ACHN (cell line): ENCODE data around the gene NOP16.

Experiments used
- DNase-seq: peaks from one replicate; pipeline ENCODE4 v3.0.0-alpha.2; 2015
- in situ Hi-C: cut with HindIII; loops from 2 replicates; pipeline ENCODE4 v1.10.0; 2017; ENCODE audit warnings: low sequenced_read_pairs, low pct_ligation_motif_present, low pct_unique_long_range_greater_than_20kb

NOP16 gene

GRCh38 chr5:176388444-176389134, at the start of gene NOP16, which contains the start of gene HIGD2A:
Gene NOP16 (minus strand): TSS chr5:176388598. CDS start chr5:176388539, 59 bp downstream.
Gene HIGD2A (plus strand): TSS chr5:176388751. CDS start chr5:176388820, 69 bp downstream.
- DNase-seq, result peak; percentile 98
- in situ Hi-C loops, result no loop called here

- no peak for DNase-seq
- in situ Hi-C loops, result no loop called here
Observed at GRCh38 chr5:176436656-176437055, 48.3 kb upstream of the NOP16 start.

- in situ Hi-C loops, result no loop called here
- DNase-seq, result no peak
Observed at GRCh38 chr5:176432707-176433106, 44.3 kb upstream of the NOP16 start.

- in situ Hi-C loops, result no loop called here
- DNase-seq, result no peak
Observed at GRCh38 chr5:176429972-176430371, 41.6 kb upstream of the NOP16 start.

- in situ Hi-C loops, result no loop called here
- DNase-seq, result no peak
Observed at GRCh38 chr5:176427971-176428370, 39.6 kb upstream of the NOP16 start.

GRCh38 chr5:176426876-176427275, 38.5 kb upstream of the NOP16 start:
- DNase-seq, result no peak
- in situ Hi-C loops, result no loop called here

- in situ Hi-C loops, result no loop called here
- no peak for DNase-seq
Observed at GRCh38 chr5:176425791-176426190, 37.4 kb upstream of the NOP16 start.

- in situ Hi-C loops, result no loop called here
- no peak for DNase-seq
Observed at GRCh38 chr5:176425138-176425537, 36.7 kb upstream of the NOP16 start.

- in situ Hi-C loops, result no loop called here
Observed at GRCh38 chr5:176424181-176424580, 35.8 kb upstream of the NOP16 start.

GRCh38 chr5:176420972-176421544, 32.7 kb upstream of the NOP16 start:
- DNase-seq, result no peak
- in situ Hi-C loops, result no loop called here

More at GRCh38 chr5:176424181-176424580, 35.8 kb upstream of the NOP16 start:
- no peak for DNase-seq

GRCh38 chr5:176420086-176420485, 31.7 kb upstream of the NOP16 start:
- in situ Hi-C loops, result no loop called here
- DNase-seq, result no peak

GRCh38 chr5:176418251-176418650, 29.9 kb upstream of the NOP16 start:
- in situ Hi-C loops, result no loop called here
- no peak for DNase-seq

GRCh38 chr5:176416965-176417364, 28.6 kb upstream of the NOP16 start:
- in situ Hi-C loops, result no loop called here
- DNase-seq, result no peak

GRCh38 chr5:176415952-176416924, 27.8 kb upstream of the NOP16 start, which contains the start of gene CLTB:
Gene CLTB (minus strand): TSS chr5:176416539. CDS start chr5:176416363, 176 bp downstream.
- peak; percentile 79 for DNase-seq
- in situ Hi-C loops, result no loop called here

GRCh38 chr5:176415240-176415951, 27.0 kb upstream of the NOP16 start:
- no peak for DNase-seq
- in situ Hi-C loops, result no loop called here

GRCh38 chr5:176414704-176415103, 26.3 kb upstream of the NOP16 start:
- in situ Hi-C loops, result no loop called here
- DNase-seq, result no peak

GRCh38 chr5:176413709-176414191, 25.4 kb upstream of the NOP16 start:
- DNase-seq, result no peak
- in situ Hi-C loops, result no loop called here

GRCh38 chr5:176413255-176413565, 24.8 kb upstream of the NOP16 start:
- DNase-seq, result no peak

More at GRCh38 chr5:176413255-176413565, 24.8 kb upstream of the NOP16 start:
- in situ Hi-C loops, result no loop called here
